GM18520 (cell line): ENCODE measurements around the gene RNU6-9.

ENCODE experiments used
- ATAC-seq: cut with Tn5 transposase; IDR thresholded peaks from one replicate; pipeline ENCODE4 v1.9.1; 2021; ENCODE audit not compliant: unreplicated experiment

Gene RNU6-9

DNA sequence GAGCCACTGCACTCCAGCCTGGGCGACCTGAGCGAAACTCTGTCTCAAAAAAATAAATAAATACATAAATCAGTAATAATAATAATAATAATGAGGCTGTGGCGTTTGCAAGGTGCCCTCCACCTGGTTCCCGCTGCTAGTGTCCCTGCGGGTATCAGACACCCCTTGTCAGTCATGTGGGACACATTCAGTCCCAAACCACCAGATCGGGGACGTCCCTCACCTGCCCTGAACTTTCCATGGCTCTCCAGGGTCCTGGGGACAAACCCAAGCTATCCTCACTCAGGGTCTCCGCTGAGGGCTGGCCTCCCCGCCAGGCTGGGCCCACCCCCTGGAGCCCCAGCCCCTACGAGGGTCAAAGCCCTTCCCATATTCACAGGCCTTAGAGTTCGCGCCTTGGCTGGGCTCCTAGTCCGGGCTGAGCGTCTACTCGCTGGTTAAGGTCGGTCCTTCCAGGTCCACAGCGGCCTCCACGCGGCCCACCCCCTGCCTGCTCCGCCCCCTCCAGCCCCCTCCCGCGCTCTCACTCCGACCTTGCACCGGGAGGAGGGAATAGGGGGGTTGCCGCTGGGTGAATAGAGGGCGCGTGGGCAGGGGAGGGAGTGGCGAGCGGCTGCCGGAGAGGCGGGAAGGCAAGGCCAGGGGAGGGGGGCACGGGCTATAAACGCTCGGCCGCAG lies 23.5 kb downstream of the RNU6-9 start:
- ATAC-seq: no peak

DNA sequence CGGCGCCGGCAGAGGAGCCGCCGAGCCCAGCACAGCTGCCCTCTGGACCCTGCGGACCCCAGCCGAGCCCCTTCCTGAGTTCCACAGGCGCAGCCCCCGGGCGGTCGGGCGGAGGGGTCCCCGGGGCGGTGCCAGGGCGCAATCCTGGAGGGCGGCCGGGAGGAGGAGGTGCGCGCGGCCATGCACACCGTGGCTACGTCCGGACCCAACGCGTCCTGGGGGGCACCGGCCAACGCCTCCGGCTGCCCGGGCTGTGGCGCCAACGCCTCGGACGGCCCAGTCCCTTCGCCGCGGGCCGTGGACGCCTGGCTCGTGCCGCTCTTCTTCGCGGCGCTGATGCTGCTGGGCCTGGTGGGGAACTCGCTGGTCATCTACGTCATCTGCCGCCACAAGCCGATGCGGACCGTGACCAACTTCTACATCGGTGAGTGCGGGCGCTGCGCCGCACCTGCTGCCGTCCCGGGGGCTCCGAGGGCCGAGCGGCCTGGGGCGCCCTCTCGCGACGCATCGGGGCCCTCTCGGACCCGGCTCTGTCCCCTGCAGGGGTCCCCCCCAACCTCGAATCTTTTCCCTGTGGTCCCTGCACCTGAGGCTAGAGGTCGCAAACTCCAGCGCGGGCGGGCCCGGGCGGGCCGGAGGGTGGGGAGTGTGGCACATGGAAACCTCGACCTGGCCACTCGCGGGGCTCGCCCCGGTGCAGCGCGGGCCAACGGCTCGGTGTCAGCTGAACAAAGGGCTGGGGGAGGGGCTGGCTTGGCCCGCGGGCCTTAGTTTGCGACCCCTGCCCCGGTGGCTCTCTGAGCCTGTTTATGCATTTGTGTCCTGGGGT lies 24.3 kb downstream of the RNU6-9 start, which contains the start of gene KISS1R:
Gene KISS1R, plus strand, starts transcription at position 11 of the 829 bp plus-strand sequence. Its CDS starts 170 bp downstream, at position 181.
- no peak for ATAC-seq

DNA sequence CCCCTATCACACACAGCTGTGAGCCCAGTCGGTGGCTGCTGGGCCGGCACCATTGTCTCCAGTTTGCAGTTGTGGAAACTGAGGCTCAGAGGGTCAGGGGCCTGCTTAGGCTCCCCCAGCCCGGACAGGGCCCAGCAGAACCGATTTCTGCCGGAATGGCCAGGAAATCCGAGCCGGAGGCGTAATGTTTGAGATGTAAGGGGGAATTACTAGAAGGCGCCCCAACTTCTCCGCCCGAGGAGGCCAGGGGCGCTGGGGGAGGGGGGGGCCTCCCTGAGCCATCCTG lies 24.8 kb downstream of the RNU6-9 start:
- no peak for ATAC-seq

- no peak for ATAC-seq
These were observed 25.4 kb downstream of the RNU6-9 start for GRCh38 chr19:918481-919198.

GRCh38 chr19:919199-920050 lies 26.1 kb downstream of the RNU6-9 start:
- ATAC-seq: no peak

GRCh38 chr19:920051-920864 lies 27.0 kb downstream of the RNU6-9 start:
- ATAC-seq: no peak

- peak; percentile 7 for ATAC-seq
These were observed 31.3 kb downstream of the RNU6-9 start for GRCh38 chr19:924553-925086.

DNA sequence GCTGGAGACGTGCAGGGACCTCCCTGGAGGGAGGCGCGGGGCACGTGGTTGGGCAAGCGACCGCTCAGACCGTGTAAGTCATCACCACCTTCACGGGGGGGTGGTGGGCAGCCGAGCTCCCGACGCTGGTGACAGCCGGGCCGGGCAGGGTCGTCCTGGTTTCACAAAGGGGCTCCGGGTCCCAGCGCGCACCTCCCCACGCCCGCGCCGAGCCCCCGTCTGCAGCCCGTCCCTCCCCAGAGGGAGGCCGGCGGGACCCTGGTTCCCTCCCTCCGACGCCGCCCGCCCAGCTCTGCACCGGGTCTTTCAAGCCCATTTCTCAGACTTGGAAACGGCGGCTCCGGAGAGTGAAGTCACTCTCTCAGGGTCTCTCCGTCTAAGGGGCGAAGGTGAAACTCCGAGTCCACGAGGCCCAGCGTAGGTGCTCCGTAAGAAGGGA lies 31.8 kb downstream of the RNU6-9 start:
- no peak for ATAC-seq

DNA sequence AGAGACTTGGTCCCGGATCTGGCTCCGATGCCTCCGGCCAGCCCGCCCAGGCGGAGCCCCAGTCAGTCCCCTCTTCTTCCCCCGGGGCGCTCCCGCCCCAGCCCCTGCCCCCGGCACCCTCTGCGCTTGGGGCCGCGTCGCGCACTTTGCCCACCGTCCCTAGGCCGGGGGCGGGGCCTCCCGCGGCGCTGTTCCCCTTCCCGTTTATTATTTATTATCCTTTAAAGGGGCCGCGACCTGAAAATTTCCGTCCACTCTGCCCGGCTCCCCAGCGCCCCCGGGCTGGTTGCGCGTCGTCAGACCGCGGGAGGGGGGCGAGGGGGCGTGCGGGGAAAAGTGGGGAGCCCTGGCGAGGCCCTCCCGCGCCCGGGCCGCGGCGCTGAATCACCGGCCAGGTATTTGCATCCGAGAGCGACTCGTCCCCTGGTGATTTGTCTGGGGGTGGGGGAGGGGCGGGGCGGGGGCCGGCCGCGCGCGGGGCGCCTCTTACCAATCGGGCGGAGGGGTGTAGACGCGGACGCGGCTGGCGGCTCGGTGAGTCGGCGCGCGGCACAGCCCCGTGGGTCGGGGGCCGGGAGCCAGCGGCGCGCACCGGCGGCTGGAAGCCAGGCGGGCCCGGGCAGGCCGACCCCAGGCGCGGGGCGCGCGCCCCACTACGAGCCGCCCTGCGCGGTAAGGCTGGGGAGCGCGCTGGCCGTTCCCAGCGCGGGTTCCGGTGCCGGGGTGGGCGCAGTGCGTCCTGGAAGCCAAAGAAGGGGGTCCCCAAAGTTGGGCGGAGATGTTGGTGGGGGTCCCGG lies 32.4 kb downstream of the RNU6-9 start, which contains the start of gene ARID3A:
Gene ARID3A, plus strand, starts transcription at position 510 of the 797 bp plus-strand sequence. CDS start 3,494 bp downstream, outside the sequence.
- peak; percentile 49 for ATAC-seq

GRCh38 chr19:926323-926588 lies 33.0 kb downstream of the RNU6-9 start:
- ATAC-seq: no peak

- ATAC-seq: no peak
These were observed 33.5 kb downstream of the RNU6-9 start for GRCh38 chr19:926589-927350.

GRCh38 chr19:927351-927779 lies 34.1 kb downstream of the RNU6-9 start:
- ATAC-seq: no peak

DNA sequence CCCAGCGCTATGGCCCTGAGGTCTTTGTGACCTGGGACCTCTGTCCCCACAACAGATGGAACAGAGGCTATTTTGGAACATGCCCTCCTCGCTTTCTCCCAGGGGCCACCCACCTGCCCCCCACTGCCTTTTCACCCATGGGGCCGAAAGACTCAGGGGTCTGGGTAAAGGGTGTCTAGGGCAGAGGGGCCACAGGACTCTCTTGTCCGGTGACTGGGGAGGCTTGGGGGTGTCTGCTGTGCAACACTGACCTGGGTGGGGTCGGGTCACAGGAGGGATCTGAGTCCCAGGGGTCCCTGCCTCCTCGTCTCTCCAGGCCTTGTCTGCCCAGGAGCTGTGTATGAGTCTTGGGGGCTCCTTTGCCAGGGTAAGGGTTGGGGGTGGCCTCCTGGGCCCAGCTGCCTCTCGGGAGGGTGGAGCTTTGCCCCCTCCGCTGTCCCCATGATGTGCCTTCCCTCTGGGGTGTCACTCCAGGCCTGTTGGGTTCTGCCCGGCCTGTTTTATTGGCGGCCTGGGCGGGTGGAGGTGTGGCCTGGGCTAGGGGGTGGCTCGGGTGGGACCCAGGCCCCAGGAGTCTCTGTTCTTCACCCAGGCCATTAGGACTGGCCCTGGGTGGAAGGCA lies 34.6 kb downstream of the RNU6-9 start:
- ATAC-seq: no peak

DNA sequence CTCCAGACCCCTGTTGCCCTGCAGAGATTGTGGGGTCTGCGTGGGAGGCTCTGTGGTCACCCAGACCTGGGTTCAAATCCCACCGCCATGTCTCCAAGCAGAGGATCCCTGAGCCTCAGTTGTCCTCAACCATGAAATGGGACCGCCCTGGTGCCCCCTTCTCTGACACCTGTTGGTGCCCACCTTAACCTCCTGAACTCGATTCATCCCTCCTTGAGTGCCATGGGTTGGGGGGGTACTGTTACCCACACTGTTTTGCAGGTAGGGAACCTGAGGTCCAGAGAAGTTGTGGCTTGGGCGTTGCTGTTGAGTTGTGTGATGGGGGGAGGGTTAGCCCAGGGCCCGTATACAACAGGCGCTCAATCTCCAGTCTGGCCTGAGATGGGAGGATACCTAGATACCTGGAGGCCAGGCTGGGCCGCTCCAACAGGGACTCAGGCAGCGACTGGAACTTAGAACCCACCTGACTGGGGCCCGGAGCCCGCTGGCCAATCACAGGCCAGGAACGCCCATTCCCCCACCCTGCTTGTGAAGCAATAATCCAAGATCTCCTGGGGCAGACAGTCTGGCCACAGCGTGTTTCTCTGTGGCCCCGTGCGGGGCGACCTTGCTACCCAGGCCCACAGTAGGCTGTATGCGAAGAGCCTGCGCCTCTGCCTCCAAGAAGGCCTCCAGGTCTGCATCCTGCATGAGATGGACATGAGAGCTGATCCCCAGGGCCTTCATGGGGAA lies 35.4 kb downstream of the RNU6-9 start:
- no peak for ATAC-seq

DNA sequence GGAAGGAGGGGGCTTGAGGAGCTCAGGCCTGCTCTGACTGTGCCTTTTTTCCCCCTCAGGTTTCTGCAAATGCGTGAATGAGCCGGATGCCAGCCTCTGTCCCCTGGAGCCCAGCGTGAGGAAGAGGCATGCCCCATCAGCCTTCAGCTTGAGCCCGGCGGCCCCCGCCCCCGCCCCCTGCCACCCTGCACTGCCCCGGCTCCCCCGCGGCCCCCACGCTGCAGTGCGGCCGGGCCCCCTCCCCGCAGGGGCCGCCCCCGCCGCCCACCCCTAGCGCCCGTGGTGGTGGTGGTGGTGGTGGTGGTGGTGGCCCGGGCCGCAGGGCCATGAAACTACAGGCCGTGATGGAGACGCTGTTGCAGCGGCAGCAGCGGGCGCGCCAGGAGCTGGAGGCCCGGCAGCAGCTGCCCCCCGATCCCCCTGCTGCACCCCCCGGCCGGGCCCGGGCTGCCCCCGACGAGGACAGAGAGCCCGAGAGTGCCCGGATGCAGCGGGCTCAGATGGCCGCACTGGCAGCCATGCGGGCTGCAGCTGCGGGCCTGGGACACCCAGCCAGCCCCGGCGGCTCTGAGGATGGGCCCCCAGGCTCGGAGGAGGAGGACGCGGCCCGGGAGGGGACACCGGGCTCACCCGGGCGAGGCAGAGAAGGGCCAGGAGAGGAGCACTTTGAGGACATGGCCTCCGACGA lies 36.1 kb downstream of the RNU6-9 start:
- ATAC-seq: no peak

DNA sequence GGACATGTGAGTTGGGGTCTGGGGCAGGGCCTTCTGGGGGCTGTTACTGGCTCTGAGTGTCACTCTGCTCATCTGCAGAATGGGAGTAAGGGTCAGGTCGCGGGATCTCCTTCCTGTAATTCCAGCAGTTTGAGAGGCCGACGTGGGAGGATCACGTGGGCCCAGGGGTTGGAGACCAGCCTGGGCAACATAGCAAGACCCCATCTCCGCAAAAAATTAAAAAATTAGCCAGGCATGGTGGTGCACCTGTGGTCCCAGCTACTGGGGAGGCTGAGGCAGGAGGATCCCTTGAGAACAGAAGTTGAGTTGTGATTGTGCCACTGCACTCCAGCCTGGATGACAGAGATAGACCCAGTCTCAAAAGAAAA lies 36.6 kb downstream of the RNU6-9 start:
- no peak for ATAC-seq
